Fibroblast of villous mesenchyme (primary cell): ENCODE data around the gene MEDAG. TPM values are rescaled to one million over a fixed set of nuclear protein-coding genes. Genes with fewer than 3 reads are reported as not detected.
A peak's percentile ranks its signal among the peaks of the same experiment; 100 is the strongest.

Experiments used
- DNase-seq: peaks from one replicate; pipeline ENCODE4 v3.0.0-alpha.2; 2010; ENCODE audit warnings: low read depth
- H3K4me3 ChIP-seq: 2 replicates; pipeline ENCODE4 v1.5.1; 2011; ENCODE audit warnings: low read depth, mild to moderate bottlenecking, low read length
- total RNA-seq: library from RNA; depleted of rRNA; stranded (reverse); fragments of >200 nt; gene quantifications from 2 replicates; pipeline ENCODE4 v1.2.3, GENCODE V29; 2012
- TF ChIP-seq, protein P1 (sequence below): IDR thresholded peaks from 2 replicates; pipeline ENCODE4 v1.5.1; 2012; ENCODE audit warnings: low read depth, mild to moderate bottlenecking, low read length; ENCODE audit not compliant: insufficient read depth

The MEDAG gene
- total RNA-seq, 1 donor = 12.1 TPM

DNA sequence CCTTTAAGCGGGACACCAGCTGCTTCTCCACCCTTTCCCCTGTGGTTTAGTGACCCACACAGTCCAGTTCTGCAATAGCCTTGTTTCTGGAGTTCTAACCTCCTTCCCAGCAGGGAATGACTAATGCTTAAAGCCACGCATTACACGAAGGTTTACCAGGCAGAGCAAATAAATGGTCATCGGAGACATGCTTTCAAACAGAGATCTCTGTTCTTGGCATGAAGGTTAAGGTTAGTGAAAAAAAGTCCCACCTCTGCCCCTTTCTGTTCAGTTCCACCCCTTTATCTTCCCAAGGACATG lies 25.3 kb upstream of the MEDAG start:
- TF ChIP-seq, protein P1, sequence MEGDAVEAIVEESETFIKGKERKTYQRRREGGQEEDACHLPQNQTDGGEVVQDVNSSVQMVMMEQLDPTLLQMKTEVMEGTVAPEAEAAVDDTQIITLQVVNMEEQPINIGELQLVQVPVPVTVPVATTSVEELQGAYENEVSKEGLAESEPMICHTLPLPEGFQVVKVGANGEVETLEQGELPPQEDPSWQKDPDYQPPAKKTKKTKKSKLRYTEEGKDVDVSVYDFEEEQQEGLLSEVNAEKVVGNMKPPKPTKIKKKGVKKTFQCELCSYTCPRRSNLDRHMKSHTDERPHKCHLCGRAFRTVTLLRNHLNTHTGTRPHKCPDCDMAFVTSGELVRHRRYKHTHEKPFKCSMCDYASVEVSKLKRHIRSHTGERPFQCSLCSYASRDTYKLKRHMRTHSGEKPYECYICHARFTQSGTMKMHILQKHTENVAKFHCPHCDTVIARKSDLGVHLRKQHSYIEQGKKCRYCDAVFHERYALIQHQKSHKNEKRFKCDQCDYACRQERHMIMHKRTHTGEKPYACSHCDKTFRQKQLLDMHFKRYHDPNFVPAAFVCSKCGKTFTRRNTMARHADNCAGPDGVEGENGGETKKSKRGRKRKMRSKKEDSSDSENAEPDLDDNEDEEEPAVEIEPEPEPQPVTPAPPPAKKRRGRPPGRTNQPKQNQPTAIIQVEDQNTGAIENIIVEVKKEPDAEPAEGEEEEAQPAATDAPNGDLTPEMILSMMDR = no peak
- H3K4me3 ChIP-seq = no peak overlapping the region

DNA sequence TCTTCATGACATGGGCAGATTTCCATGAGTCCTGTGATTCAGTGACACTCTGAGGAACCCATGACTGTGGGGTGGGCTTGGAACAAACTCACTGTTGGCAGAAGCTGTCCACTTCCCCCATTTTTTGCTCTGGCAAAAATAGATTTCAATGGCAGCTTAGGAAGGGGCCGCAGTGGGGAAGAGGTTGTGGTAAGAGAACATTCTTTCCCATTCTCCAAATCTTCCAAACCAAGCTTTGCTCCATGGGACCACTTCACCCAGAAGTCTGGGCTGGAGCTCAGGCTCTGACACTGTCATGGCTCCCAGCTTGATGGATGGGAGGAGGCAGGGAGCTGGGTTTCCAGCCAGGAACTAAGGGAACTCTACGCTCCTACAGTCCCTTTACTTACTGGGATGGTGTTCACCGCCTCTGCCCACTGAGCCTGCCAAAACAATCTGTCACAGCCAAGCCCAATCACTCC lies 24.9 kb upstream of the MEDAG start:
- TF ChIP-seq, protein P1 = no peak
- no peak for DNase-seq

More for the DNA sequence above, 25.3 kb upstream of the MEDAG start:
- DNase-seq = peak; percentile 96

DNA sequence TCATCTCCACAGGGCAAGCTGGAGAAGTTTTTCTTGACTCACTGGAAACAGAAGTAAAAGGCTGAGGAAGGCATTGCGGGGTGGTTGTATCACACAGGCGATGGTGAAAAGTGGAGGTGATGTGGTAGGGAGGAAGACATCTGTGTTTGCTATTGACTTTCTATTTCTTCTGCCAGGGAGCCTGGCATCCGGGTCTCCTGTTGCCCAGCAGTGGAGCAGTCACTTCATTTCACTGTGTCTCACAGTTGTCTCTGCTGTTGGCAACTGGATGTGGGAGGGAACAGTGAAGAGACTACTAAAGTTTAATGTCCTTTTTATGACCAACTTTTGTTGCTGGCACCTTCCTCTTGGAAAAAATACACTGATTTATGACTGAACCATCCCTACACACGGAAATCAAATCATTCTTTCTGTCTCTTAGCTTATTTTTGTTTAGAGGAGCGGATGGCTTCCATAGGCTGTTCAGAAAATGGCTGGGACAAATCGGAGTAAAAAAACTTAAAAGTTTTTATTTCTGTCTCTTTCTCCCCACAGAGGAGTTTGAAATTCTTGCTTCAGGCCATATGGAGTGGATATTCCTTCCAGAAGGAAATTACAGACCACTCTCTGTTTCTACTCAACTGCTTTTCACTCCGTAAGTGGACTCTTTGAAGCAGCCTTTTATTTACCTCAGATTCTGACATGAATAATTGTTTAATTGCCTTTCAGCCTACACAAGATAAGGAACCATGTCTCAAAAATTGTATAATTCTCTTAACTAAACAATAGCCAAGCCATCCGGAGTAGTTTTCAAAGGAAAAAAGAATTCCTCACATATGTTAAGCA lies 23.8 kb upstream of the MEDAG start:
- TF ChIP-seq, protein P1 = no peak
- H3K4me3 ChIP-seq = no peak overlapping the region
- DNase-seq = no peak

More for the DNA sequence above, 24.9 kb upstream of the MEDAG start:
- no peak overlapping the region for H3K4me3 ChIP-seq

DNA sequence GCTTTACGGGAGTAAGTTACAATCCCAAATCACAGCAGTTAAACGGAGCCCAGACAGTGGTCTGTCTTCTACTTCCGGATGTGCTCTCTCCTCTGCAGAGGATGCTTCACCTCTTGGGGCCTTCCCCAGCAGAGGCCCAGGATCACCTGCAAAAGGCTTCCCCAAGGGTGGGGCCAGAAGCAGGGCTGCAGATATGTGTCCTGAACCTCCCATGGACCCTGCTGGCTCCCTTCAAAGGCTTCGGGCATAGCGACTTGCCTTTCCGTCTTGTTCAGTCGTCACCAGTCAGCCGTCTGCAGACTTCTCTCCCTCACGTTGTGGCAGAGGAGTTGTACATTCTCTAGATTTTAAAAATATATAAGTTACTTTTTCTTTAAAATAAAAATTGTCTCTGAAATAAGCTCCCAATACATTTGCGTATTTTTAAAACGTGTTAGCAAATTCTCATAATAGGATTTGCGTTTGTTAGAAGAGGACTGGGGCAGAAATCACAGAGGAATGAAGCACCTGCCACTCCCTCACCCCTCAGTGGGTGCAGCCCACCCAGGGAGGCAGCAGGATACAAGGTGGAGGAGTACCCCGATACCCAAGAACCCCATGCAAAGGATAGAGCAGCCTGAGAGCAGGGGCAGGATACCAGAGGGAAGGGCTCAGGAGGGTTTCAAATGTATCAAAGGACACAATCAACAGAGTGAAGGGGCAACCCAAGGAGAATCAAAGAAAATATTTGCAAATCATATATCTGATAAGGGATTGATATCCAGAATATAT lies 22.9 kb upstream of the MEDAG start:
- H3K4me3 ChIP-seq = no peak overlapping the region
- TF ChIP-seq, protein P1 = no peak
- no peak for DNase-seq

DNA sequence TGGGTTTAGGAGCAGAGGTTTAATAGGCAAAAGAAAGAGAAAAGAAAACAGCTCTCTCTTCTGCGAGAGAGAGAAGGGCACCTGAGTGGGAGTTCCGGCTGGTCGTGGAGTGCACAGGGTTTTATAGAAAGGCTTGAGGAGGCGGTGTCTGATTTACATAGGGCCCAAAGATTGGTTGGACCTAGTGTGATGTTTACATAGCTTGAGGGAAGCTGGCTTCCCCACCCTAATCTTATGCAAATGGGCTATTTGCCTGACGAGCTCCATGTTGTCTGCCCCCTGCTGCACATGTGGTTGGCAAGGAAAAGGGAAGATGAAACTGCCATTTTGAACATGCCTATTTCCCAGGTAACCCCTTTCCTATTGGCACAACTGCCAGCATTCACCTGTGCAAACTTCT lies 21.5 kb upstream of the MEDAG start:
- H3K4me3 ChIP-seq = no peak overlapping the region
- no peak for DNase-seq
- TF ChIP-seq, protein P1 = no peak

DNA sequence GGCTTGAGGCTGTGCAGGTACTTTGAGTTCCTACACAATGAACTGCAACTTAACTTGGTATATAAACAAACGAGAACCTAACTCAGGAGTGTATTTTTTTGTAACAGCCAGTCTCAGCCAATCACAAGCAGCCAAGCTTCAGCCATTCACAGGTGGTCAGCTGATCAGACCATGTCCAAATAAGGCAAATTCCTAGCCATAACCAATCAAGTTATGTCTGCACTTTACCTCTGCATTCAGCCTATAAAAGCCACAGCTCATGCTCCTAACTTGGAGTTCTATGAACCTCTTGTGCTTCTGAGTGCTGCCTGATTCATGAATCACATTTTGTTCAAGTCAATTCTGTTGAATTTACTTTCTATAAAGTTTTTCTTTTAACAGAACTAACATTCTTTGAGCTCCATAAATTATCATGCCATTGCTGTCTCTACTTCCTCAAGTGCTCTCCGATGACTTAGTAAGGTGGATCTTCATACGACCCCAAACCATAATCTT lies 16.8 kb upstream of the MEDAG start:
- DNase-seq = no peak
- TF ChIP-seq, protein P1 = no peak
- H3K4me3 ChIP-seq = no peak overlapping the region
